GM12878 (cell line): ENCODE results near the gene KCNAB3. TPM values are rescaled to one million over a fixed set of nuclear protein-coding genes. Genes with fewer than 3 reads are reported as not detected.

ENCODE experiments used
- ATAC-seq: fragments of 200-7000 bp; cut with Tn5 transposase; 3 replicates; pipeline ENCODE4 v1.9.1; 2020; ENCODE audit warnings: mild to moderate bottlenecking, moderate library complexity
- BruUV-seq: library from RNA; stranded (reverse); fragments of 400-500 nt; replicated peaks from 2 replicates; lab custom pipeline; 2021; lab: Mats Ljungman, UMichigan
- CTCF ChIA-PET: fragments of 300-600 bp; sonication (Branson Sonifier 250); formaldehyde crosslinking; extraction: SDS; loops from one replicate; lab custom pipeline; 2021; ENCODE audit warnings: inconsistent platforms; lab: Yijun Ruan, JAX
- POLR2A ChIA-PET: fragments of 350-600 bp; formaldehyde crosslinking; extraction: SDS; loops from one replicate; lab custom pipeline; 2021; ENCODE audit warnings: inconsistent platforms; lab: Charles Lee
- RAD21 ChIA-PET: fragments of 300-600 bp; sonication (Branson Sonifier 250); formaldehyde crosslinking; loops from one replicate; lab custom pipeline; 2023; ENCODE audit warnings: antibody characterized with exemption; ENCODE audit not compliant: unreplicated experiment; lab: Charles Lee
- SMC1A ChIA-PET: fragments of 300-600 bp; sonication (Branson Sonifier 250); formaldehyde crosslinking; loops from one replicate; lab custom pipeline; 2023; ENCODE audit not compliant: unreplicated experiment, uncharacterized antibody; lab: Charles Lee
- DNase-seq: peaks from one replicate; pipeline ENCODE4 v3.0.0-alpha.2; 2011; ENCODE audit warnings: low read depth, low spot score
- FAIRE-seq: peaks from 3 replicates; lab custom pipeline; 2011; peaks lifted over from hg19 to GRCh38; lab: Jason Lieb, UNC
- H2AFZ ChIP-seq: 2 replicates; pipeline ENCODE4 v1.6.0; 2011; ENCODE audit warnings: low read depth, low read length, control low read depth; ENCODE audit not compliant: control insufficient read depth
- H3K27ac ChIP-seq: 2 replicates; pipeline ENCODE4 v1.5.1; 2011; ENCODE audit warnings: control low read depth; ENCODE audit not compliant: control insufficient read depth, insufficient read depth
- H3K27me3 ChIP-seq, 2 experiments: replicated peaks in 1 of 2; 2 replicates each; pipeline versions ENCODE4 v1.6.0 to v1.6.1; 2011; ENCODE audit warnings: low read length in 1 of 2; ENCODE audit not compliant: control insufficient read depth in 2 of 2, insufficient read depth in 2 of 2
- H3K36me3 ChIP-seq, 2 experiments: 2 replicates each; pipeline ENCODE4 v1.5.1; 2011; ENCODE audit warnings: low read length in 1 of 2; ENCODE audit not compliant: control insufficient read depth in 2 of 2, insufficient read depth in 2 of 2
- H3K4me1 ChIP-seq: 2 replicates; pipeline ENCODE4 v1.6.1; 2011; ENCODE audit warnings: mild to moderate bottlenecking, low read length, moderate library complexity, mixed read lengths; ENCODE audit not compliant: control insufficient read depth, insufficient read depth
- H3K4me2 ChIP-seq: 2 replicates; pipeline ENCODE4 v1.6.0; 2011; ENCODE audit warnings: control low read depth; ENCODE audit not compliant: control insufficient read depth, insufficient read depth
- H3K4me3 ChIP-seq: fragments of 200-600 bp; sonication (generic); 2 replicates; pipeline ENCODE4 v1.5.1; 2016
- H3K79me2 ChIP-seq: 2 replicates; pipeline ENCODE4 v1.6.0; 2011; ENCODE audit warnings: low read length; ENCODE audit not compliant: control insufficient read depth, insufficient read depth
- H3K9ac ChIP-seq: 2 replicates; pipeline ENCODE4 v1.8.0; 2011; ENCODE audit warnings: low read length, control low read depth, mixed read lengths; ENCODE audit not compliant: control insufficient read depth, insufficient read depth
- H3K9me3 ChIP-seq: replicated peaks from 3 replicates; pipeline ENCODE4 v1.5.1; 2011; ENCODE audit warnings: mild to moderate bottlenecking, low read length; ENCODE audit not compliant: control insufficient read depth, insufficient read depth
- H4K20me1 ChIP-seq: 2 replicates; pipeline ENCODE4 v1.6.0; 2011; ENCODE audit not compliant: control insufficient read depth, insufficient read depth
- FOXM1 ChIP-seq: IDR thresholded peaks from 2 replicates; pipeline ENCODE4 v1.6.1; 2012; ENCODE audit warnings: low read depth, mild to moderate bottlenecking, inconsistent platforms, low read length, moderate library complexity
- MTA2 ChIP-seq: fragments of 450-650 bp; IDR thresholded peaks from 2 replicates; pipeline ENCODE4 v1.6.1; 2016; ENCODE audit warnings: low read depth, mild to moderate bottlenecking, moderate library complexity
- POU2F2 ChIP-seq: IDR thresholded peaks from 3 replicates; pipeline ENCODE4 v1.6.1; 2011; ENCODE audit warnings: low read depth, mild to moderate bottlenecking, low read length, borderline replicate concordance
- RB1 ChIP-seq: fragments of 450-650 bp; formaldehyde crosslinking; IDR thresholded peaks from 2 replicates; pipeline ENCODE4 v1.6.1; 2017; ENCODE audit warnings: mild to moderate bottlenecking, borderline replicate concordance
- RCOR1 ChIP-seq: conservative IDR thresholded peaks from 2 replicates; pipeline ENCODE4 v1.6.1; 2012; ENCODE audit warnings: low read depth, low read length, improper control_type of control experiment
- SREBF2 ChIP-seq: IDR thresholded peaks from 2 replicates; pipeline ENCODE4 v1.6.1; 2012; ENCODE audit warnings: mild to moderate bottlenecking, low read length
- TARDBP ChIP-seq: IDR thresholded peaks from 2 replicates; pipeline ENCODE4 v1.6.1; 2016; ENCODE audit warnings: borderline replicate concordance
- ZNF24 ChIP-seq: fragments of 450-650 bp; IDR thresholded peaks from 2 replicates; pipeline ENCODE4 v1.6.1; 2017; ENCODE audit warnings: antibody characterized with exemption, mild to moderate bottlenecking
- WGBS: methylation state at CpG from one replicate; pipeline ENCODE4 v1.1.6; 2016; ENCODE audit warnings: low lambda C conversion rate; ENCODE audit not compliant: insufficient replicate concordance, insufficient coverage; ENCODE audit errors: missing lambda C conversion rate; 5-methylcytosine and 5-hydroxymethylcytosine counted together
- in situ Hi-C: fragments of 300-500 bp; cut with MboI; formaldehyde crosslinking; loops from 9 replicates; pipeline ENCODE4 v1.14.3; 2018; ENCODE audit warnings: mixed read lengths
- intact Hi-C: fragments of 100-400 bp; cut with micrococcal nuclease; formaldehyde crosslinking; loops from one replicate; pipeline ENCODE4 v1.14.2; 2022; ENCODE audit not compliant: unreplicated experiment
- polyA plus RNA-seq, 11 experiments: library from polyadenylated mRNA; depleted of rRNA in 4 of 11; unstranded in 6 of 11; stranded (reverse) in 5 of 11; fragments of >200 nt; fragmentation: Nextera tagmentation in 4 of 11; fragmentation: Illumina TruSeq in 1 of 11; extraction: Ambion mirVana in 4 of 11; extraction: Trizol in 1 of 11; gene quantifications; 1 replicate in 1 of 11; 2 replicates in 10 of 11; pipeline versions ENCODE4 v1.2.1 to v1.2.3, GENCODE V29; 2011 to 2016; ENCODE audit warnings: inconsistent platforms in 2 of 11, missing spikeins in 2 of 11, low read depth in 1 of 11
- total RNA-seq, 4 experiments: library from RNA; depleted of rRNA in 3 of 4; stranded (reverse); fragments of >200 nt in 3 of 4; fragmentation: Illumina TruSeq in 1 of 4; extraction: Trizol in 1 of 4; gene quantifications; 2 replicates each; pipeline versions ENCODE4 v1.2.1 to v1.2.3, GENCODE V29; 2013 to 2021
- TF ChIP-seq, protein P1 (sequence below): IDR thresholded peaks from 2 replicates; pipeline ENCODE4 v1.6.1; 2011; ENCODE audit warnings: mild to moderate bottlenecking, low read depth, low read length, moderate library complexity; ENCODE audit not compliant: insufficient replicate concordance
- TF ChIP-seq, protein P2 (sequence below): fragments of 450-650 bp; IDR thresholded peaks from 2 replicates; pipeline ENCODE4 v1.6.1; 2017; ENCODE audit warnings: mild to moderate bottlenecking, moderate library complexity
- TF ChIP-seq, protein P3 (sequence below): fragments of 450-650 bp; IDR thresholded peaks from 2 replicates; pipeline ENCODE4 v1.6.1; 2016; ENCODE audit warnings: mild to moderate bottlenecking
- TF ChIP-seq, protein P4 (sequence below): fragments of 450-650 bp; IDR thresholded peaks from 2 replicates; pipeline ENCODE4 v1.6.1; 2018; ENCODE audit warnings: mild to moderate bottlenecking, low read depth, moderate library complexity; ENCODE audit not compliant: partially characterized antibody

Gene KCNAB3
- total and polyA plus RNA-seq, 10 of the 15 experiments (the other 5 are each of a cell fraction or from before 2014, with no cell fraction given), result 0.22 to 7.9 (median 1.8) TPM

DNA sequence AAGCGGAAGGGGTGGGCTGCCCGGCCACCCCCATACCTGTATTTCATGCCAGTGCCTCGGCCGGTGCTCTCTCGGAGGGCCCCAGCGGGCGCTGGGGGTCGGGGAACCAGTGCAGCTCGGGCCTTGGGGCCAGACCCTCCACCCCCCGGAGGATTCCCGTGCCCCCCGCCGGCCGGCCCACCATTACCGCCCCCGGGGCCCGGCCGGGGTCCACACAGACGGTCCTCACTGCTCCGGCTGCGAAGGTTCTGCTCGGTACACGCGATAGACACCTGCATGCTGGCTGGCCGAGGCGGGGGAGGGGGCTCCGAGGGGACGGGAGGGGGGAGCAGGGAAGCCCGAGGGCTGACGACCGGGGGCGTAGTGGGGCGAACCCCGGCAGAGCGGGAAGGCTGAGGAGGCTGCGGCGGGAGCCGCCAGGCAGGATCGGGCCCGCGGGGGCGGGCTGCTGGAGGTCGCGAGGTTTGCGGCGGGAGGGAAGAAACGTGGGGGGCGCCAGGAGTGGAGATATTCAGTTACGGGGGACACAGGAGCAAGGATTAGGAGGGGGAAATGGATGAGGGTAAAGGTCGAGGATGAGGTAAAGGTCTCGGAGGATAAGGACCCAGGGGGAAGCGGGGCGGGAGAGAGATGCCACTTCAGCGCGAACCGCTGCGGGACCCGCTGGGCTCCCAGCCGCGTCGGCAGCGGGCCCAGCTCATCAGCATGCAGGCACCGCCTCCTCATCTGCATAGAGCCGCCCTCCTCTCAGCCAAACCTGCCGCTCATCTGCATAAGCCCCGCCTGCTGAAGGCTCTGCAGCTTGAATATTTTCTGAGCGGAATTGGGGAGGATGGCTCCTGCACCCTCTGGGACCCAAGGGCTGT, at the start of gene KCNAB3 (continued):
- peak; percentile 91; the same call in 1 of the 3 replicates for TF ChIP-seq POU2F2
- TF ChIP-seq, protein P1, sequence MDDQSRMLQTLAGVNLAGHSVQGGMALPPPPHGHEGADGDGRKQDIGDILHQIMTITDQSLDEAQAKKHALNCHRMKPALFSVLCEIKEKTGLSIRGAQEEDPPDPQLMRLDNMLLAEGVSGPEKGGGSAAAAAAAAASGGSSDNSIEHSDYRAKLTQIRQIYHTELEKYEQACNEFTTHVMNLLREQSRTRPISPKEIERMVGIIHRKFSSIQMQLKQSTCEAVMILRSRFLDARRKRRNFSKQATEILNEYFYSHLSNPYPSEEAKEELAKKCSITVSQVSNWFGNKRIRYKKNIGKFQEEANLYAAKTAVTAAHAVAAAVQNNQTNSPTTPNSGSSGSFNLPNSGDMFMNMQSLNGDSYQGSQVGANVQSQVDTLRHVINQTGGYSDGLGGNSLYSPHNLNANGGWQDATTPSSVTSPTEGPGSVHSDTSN, result peak; percentile 77

DNA sequence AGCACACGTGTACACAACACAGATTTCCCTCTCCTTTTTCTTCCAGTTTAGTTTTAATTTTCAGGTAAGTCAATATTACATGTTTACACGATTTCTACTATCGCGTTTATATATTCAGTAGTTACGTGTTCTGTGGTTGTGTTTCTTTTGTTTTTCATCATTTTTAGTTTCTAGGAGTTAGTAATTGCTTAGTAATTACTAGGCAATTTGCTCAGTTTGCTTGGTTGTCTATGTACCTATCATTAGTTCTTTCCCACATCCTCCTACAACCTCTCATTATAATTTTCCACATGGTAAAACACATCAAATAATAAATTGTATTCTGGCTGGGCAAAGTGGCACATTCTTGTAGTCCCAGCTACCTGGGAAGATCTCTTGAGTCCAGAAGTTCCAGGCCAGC, 48.1 kb upstream of the KCNAB3 start:
- 22% methylated on average over 5 of the region's 5 CpGs for WGBS
- ChIA-PET CTCF (interaction anchor here (1.2 to 16.8 kb wide), 3 partner anchors 12 to 112 kb away, joined by 3 to 308 read pairs (median 3); no protein-coding TSS in a partner anchor), SMC1A (interaction anchor here (0.8 to 1.7 kb wide), 2 partner anchors 64 to 114 kb away, joined by 3 to 5 read pairs; no protein-coding TSS in a partner anchor), POLR2A (no interaction called here), RAD21 (no interaction called here)
- Histone ChIP-seq H3K4me1 (no peaks in the 10 kb centered on the region), H3K36me3 (no peaks in the 10 kb centered on the region), H3K27me3 (no peaks in the 10 kb centered on the region), H2AFZ (no peak overlapping the region), H3K27ac (no peak overlapping the region), H3K79me2 (no peaks in the 10 kb centered on the region), H3K9me3 (peaks cover 7% of the 10 kb centered on the region), H3K4me2 (no peak overlapping the region), H3K9ac (no peak overlapping the region), H3K4me3 (no peak overlapping the region), H4K20me1 (no peaks in the 10 kb centered on the region)
- in situ Hi-C loops (no loop called here), intact Hi-C loops (no loop called here)
- ATAC-seq (no peak), FAIRE-seq (no peak), DNase-seq (no peak)
- no TSS peak for BruUV-seq
- TF ChIP-seq, protein P2, sequence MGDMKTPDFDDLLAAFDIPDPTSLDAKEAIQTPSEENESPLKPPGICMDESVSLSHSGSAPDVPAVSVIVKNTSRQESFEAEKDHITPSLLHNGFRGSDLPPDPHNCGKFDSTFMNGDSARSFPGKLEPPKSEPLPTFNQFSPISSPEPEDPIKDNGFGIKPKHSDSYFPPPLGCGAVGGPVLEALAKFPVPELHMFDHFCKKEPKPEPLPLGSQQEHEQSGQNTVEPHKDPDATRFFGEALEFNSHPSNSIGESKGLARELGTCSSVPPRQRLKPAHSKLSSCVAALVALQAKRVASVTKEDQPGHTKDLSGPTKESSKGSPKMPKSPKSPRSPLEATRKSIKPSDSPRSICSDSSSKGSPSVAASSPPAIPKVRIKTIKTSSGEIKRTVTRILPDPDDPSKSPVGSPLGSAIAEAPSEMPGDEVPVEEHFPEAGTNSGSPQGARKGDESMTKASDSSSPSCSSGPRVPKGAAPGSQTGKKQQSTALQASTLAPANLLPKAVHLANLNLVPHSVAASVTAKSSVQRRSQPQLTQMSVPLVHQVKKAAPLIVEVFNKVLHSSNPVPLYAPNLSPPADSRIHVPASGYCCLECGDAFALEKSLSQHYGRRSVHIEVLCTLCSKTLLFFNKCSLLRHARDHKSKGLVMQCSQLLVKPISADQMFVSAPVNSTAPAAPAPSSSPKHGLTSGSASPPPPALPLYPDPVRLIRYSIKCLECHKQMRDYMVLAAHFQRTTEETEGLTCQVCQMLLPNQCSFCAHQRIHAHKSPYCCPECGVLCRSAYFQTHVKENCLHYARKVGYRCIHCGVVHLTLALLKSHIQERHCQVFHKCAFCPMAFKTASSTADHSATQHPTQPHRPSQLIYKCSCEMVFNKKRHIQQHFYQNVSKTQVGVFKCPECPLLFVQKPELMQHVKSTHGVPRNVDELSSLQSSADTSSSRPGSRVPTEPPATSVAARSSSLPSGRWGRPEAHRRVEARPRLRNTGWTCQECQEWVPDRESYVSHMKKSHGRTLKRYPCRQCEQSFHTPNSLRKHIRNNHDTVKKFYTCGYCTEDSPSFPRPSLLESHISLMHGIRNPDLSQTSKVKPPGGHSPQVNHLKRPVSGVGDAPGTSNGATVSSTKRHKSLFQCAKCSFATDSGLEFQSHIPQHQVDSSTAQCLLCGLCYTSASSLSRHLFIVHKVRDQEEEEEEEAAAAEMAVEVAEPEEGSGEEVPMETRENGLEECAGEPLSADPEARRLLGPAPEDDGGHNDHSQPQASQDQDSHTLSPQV, result no peak
- TF ChIP-seq RB1, result no peak
- TF ChIP-seq MTA2, result peak; percentile 95
- TF ChIP-seq, protein P3, sequence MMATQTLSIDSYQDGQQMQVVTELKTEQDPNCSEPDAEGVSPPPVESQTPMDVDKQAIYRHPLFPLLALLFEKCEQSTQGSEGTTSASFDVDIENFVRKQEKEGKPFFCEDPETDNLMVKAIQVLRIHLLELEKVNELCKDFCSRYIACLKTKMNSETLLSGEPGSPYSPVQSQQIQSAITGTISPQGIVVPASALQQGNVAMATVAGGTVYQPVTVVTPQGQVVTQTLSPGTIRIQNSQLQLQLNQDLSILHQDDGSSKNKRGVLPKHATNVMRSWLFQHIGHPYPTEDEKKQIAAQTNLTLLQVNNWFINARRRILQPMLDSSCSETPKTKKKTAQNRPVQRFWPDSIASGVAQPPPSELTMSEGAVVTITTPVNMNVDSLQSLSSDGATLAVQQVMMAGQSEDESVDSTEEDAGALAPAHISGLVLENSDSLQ, result no peak
- no peak for TF ChIP-seq FOXM1
- TF ChIP-seq RCOR1, result no peak
- TF ChIP-seq ZNF24, result peak; percentile 78
- TF ChIP-seq SREBF2, result no peak
- TF ChIP-seq TARDBP, result no peak
- TF ChIP-seq, protein P4, sequence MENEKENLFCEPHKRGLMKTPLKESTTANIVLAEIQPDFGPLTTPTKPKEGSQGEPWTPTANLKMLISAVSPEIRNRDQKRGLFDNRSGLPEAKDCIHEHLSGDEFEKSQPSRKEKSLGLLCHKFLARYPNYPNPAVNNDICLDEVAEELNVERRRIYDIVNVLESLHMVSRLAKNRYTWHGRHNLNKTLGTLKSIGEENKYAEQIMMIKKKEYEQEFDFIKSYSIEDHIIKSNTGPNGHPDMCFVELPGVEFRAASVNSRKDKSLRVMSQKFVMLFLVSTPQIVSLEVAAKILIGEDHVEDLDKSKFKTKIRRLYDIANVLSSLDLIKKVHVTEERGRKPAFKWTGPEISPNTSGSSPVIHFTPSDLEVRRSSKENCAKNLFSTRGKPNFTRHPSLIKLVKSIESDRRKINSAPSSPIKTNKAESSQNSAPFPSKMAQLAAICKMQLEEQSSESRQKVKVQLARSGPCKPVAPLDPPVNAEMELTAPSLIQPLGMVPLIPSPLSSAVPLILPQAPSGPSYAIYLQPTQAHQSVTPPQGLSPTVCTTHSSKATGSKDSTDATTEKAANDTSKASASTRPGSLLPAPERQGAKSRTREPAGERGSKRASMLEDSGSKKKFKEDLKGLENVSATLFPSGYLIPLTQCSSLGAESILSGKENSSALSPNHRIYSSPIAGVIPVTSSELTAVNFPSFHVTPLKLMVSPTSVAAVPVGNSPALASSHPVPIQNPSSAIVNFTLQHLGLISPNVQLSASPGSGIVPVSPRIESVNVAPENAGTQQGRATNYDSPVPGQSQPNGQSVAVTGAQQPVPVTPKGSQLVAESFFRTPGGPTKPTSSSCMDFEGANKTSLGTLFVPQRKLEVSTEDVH, result no peak
